GM19099 (cell line): ENCODE results near the gene PIK3R5.

Experiments used
- POLR2A ChIP-seq: IDR thresholded peaks from 3 replicates; pipeline ENCODE4 v1.6.1; 2011; ENCODE audit warnings: low read depth; ENCODE audit not compliant: insufficient read length; ENCODE audit errors: extremely low read depth

PIK3R5 gene

DNA sequence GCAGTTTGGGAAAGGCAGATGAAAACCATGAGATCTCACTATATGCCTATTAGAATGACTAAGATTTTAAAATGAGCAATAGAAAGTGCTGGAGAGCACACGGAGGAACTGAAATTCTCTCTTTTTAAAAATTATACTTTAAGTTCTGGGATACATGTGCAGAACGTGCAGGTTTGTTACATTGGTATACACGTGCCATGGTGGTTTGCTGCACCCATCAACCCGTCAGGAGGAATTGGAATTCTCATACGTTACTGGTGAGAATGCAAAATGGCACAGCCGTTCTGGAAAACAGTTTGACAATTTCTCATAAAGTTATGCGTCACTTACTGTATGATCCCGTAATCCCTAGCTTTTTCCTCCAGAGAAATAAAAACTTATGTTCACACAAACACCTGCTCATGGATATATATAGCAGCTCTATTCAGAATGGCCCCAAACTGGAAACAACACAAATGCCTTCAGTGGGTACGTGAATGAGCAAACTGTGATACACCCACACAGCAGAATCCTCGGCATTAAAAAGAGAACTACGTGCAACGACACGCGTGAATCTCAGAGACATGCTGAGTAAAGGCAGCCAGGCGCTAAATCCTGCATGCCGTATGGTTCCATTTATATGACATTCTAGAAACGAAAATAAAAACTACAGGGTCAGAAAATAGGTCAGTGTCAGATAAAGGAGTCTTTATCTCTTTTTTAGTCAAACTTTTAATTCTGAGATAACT is 109.9 kb downstream of the PIK3R5 start:
- no peak for TF ChIP-seq POLR2A

DNA sequence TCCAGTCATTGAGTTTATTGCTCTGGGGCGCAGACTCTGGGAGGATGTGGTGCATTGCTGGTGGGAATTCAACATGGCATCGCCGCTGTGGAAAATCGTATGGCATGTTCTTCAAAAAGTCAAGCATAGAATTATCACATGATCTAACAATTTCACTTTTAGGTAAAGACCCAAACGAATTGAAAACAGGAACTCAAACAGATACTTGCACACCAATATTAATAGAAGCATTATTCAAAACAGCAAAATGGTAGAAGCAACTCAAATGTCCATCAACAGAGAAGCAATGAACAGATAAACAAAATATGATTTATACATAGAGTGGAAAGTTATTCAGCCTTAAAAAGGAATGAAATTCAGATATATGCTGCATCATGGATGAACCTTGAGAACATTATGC is 113.9 kb downstream of the PIK3R5 start:
- TF ChIP-seq POLR2A: no peak

- no peak for TF ChIP-seq POLR2A
Measured at GRCh38 chr17:8849311-8850041, 116.0 kb downstream of the PIK3R5 start.

- no peak for TF ChIP-seq POLR2A
Measured at GRCh38 chr17:8847891-8848290, 117.6 kb downstream of the PIK3R5 start.

- no peak for TF ChIP-seq POLR2A
Measured at GRCh38 chr17:8846768-8847211, 118.7 kb downstream of the PIK3R5 start.

DNA sequence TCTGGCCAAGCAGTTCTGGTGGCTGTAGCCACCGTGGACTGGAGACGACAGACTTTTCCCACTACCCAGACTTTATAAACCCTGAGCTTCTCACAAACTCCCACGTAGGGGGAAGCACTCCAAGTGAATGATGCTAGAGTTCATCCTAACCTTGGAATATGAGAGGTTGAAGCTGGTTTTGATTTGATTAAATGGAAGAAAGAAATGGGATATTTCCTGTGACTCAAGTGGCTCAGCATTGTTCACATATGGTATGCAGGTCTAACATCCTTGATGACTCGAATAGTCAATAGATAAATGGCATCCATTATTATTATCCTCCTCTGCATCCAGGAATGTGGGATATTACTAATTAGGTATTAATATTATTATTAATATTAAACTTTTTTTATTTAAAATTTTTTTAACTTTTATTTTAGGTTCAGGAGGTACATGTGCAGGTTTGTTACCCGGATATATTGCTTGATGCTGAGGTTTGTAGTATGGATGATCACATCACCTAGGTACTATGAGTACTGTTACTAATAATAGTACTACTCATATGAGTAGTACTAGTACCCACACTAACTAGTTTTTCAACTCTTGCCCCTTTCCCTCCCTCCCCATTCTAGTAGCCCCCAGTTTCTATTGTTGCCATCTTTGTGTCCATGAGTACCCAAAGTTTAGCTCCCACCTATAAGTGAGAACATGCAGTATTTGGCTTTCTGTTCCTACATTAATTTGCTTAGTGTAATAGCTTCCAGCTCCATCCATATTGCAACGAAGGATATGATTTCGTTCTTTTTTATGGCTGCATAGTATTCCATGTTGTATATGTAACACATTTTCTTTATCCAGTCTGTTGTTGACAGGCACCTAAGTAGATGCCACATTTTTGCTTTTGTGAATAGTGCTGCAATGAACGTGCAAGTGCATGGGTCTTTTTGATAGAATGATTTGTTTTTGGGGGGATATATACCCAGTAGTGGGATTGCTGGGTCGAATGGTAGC is 121.0 kb downstream of the PIK3R5 start:
- no peak for TF ChIP-seq POLR2A

DNA sequence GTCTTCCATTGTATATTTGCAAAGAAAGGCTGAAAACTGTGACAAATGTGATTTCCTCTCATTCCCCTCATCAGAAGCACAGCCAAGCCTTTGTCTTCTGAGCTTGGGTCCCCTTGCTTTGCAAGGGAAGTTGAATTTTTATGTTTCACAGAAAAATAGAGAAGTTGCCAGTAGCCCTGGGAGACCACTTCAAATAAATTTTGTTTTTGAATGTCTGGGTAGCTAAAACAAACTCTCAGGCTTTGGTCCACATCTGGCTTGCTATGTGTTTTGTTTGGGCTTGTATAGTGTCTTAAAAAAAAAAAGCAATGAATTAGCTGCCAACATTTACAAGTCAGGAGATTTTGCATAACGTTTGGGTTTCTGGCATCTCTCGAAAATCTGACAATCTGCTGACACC is 122.2 kb downstream of the PIK3R5 start:
- no peak for TF ChIP-seq POLR2A

- TF ChIP-seq POLR2A: no peak
Measured at GRCh38 chr17:8841844-8842243, 123.7 kb downstream of the PIK3R5 start.

DNA sequence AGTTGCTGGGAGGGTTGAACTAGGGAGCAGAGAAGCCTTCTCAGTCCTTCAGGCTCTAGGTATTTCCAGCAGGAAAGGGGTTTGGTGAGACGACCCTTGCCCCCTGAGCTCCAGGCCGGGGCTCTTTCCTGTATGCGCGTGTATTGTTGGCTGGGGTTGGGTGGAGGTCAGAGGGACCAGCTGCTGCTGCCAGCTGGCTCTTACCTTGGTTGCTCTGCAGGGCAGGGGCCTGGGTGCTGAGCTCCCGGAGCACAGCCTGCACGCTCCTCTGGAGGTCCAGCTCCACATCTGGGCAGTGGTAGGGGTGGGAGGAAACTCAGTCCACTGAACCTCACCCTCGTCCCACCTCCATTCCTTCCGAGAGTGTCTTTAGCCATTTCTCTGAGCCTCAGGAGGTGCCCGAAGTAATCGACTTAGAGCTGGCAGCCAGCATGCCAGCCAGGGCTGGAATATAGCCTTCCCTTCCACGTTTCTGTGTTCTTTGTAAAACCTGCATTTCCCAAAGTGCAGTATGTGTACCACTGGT is 126.0 kb downstream of the PIK3R5 start:
- no peak for TF ChIP-seq POLR2A

DNA sequence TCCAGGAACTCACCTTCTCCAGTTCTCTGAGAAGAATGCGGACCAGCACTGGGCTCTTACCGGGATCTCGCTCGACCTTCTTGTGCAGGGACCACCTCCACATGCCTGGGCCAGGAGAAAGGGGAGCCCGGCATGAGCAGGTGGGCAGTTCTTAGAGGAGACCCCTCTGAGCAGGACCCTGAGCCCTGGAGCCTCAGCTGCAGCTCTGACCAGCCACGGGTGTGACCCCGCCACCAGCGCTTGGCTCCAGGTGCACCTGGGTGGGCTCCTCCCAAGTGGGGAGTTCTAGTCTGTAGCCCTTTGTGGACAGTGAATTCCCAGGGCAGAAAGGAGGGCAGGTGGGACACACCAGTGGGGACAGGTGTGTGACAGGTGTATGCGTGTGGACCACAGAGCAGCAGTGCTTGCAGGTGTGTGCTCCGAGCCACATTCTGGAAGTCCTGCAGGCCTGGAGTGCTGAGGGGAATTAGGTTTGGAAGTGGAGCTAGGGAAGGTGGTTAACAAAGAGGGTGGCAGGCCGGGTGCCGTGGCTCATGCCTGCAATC is 126.9 kb downstream of the PIK3R5 start:
- no peak for TF ChIP-seq POLR2A

DNA sequence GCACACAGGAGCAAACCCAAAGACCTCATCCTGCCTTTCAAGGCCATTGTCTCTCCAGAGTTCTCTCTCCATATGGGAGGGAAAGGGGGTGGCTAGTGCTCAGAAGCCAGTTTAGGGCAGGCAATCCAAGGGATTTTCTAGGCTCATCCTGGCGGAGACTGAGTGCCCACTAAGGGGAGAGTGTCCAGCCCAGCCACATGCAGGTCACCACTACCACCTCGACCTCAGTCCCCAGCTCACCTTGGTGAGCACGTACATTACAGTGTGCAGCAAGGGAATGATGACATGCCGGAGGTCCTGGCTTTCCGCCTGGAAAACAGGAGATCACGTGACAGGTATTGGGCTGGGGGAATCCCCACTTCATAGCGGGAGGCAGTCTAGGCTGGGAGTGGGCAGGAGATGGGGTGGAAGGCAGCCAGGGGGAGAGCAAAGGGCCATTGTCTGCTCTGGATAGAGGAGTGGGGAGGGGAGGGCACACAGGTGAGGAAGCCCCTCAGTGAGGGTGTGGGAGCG is 127.9 kb downstream of the PIK3R5 start:
- TF ChIP-seq POLR2A: no peak

- peak; percentile 9 for TF ChIP-seq POLR2A
Measured at GRCh38 chr17:8836821-8837562, 128.5 kb downstream of the PIK3R5 start.

DNA sequence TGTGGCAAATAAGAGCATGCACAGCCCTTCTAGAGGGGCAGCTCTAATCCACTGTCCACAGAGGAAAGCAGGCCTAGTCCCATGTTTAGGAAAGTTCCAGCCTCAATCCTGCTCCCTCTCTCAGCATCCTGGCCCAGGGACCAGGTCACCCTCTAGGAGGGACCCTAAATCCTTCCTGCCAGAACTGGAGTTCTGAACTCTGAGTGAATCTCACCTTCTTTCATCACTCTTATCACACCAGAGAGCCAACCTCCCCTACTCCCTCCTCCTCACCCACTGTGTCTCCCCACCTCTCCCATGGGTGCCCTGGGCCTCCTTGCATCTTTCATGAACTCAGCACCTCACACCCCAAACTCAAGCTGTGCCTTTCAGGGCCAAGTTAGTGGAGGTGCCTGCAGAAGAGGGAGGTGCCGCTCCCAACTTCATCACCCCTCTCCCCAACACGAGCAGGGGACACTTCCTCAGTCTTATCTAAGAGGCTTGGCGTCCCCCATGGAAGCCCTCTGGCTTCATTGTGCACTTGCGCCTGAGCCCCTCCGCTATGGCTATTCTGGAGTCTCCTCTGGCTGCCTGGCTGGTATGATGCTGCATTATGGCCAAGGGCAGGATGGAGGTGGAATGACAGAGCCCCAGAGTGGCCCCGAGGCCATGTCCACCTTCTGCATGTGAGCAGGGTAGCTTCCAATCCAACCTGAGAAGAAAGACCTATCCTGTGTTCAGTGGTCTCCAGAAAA is 129.7 kb downstream of the PIK3R5 start:
- TF ChIP-seq POLR2A: no peak
